HCT116 (cell line): ENCODE results near the gene PARP8. TPM values are rescaled to one million over a fixed set of nuclear protein-coding genes. Genes with fewer than 3 reads are reported as not detected.

Source experiments
- ATAC-seq: fragments of 200-7000 bp; cut with Tn5 transposase; 2 replicates; pipeline ENCODE4 v1.9.1; 2020; ENCODE audit warnings: mild to moderate bottlenecking, moderate library complexity
- BruUV-seq: library from RNA; stranded (reverse); fragments of 400-500 nt; replicated peaks from 2 replicates; lab custom pipeline; 2021; lab: Mats Ljungman, UMichigan
- CTCF ChIA-PET: fragments of 300-600 bp; sonication (Branson Sonifier 250); formaldehyde crosslinking; loops from one replicate; lab custom pipeline; 2021; ENCODE audit warnings: antibody characterized with exemption; lab: Charles Lee
- POLR2A ChIA-PET: fragments of 300-600, 350-600 bp; sonication (Branson Sonifier 250); formaldehyde crosslinking; loops from one replicate; lab custom pipeline; 2021; ENCODE audit warnings: antibody characterized with exemption; lab: Charles Lee
- RAD21 ChIA-PET, 2 experiments: fragments of 300-600 bp; sonication (Branson Sonifier 250); formaldehyde crosslinking; loops; one replicate each; lab custom pipeline; 2023; ENCODE audit warnings: low total read pairs in 2 of 2; ENCODE audit not compliant: uncharacterized antibody in 2 of 2, unreplicated experiment in 2 of 2, low non-redundant PET in 1 of 2; lab: Charles Lee
- DNase-seq: peaks from one replicate; pipeline ENCODE4 v3.0.0-alpha.2; 2010; ENCODE audit warnings: low read depth, low spot score
- H2AFZ ChIP-seq: fragments of 200-600 bp; shearing (Covaris generic), sonication (generic); 2 replicates; pipeline ENCODE4 v1.6.1; 2017; ENCODE audit warnings: low read depth, mixed run types, mixed read lengths, antibody characterized with exemption, low read length; ENCODE audit not compliant: poor library complexity, severe bottlenecking
- H3K27ac ChIP-seq: 2 replicates; pipeline ENCODE4 v1.5.1; 2012; ENCODE audit warnings: low read depth, low read length
- H3K27me3 ChIP-seq: fragments of 200-600 bp; sonication (generic); 2 replicates; pipeline ENCODE4 v1.6.1; 2016; ENCODE audit warnings: mixed run types, low read length, mixed read lengths; ENCODE audit not compliant: insufficient read depth
- H3K36me3 ChIP-seq, 2 experiments: fragments of 200-500 bp in 1 of 2; fragments of 200-600 bp in 1 of 2; sonication (Bioruptor generic) in 1 of 2; sonication (generic) in 1 of 2; 2 replicates each; pipeline versions ENCODE4 v1.5.1 to v1.6.1; 2014 to 2016; ENCODE audit warnings: low read length in 2 of 2, inconsistent platforms in 1 of 2, mixed read lengths in 1 of 2, mixed run types in 1 of 2; ENCODE audit not compliant: insufficient read depth in 2 of 2, control insufficient read depth in 1 of 2
- H3K4me1 ChIP-seq, 2 experiments: fragments of 200-600 bp in 1 of 2; sonication (generic) in 1 of 2; 2 replicates each; pipeline versions ENCODE4 v1.5.1 to v1.6.1; 2012 to 2017; ENCODE audit warnings: low read length in 2 of 2, inconsistent platforms in 1 of 2, mild to moderate bottlenecking in 1 of 2, mixed read lengths in 1 of 2, mixed run types in 1 of 2, moderate library complexity in 1 of 2; ENCODE audit not compliant: insufficient read depth in 2 of 2, control insufficient read depth in 1 of 2
- H3K4me2 ChIP-seq: fragments of 200-600 bp; sonication (generic); 2 replicates; pipeline ENCODE4 v1.6.1; 2017; ENCODE audit warnings: mixed run types, low read length, mixed read lengths
- H3K4me3 ChIP-seq, 2 experiments: fragments of 200-600 bp in 1 of 2; sonication (generic) in 1 of 2; replicated peaks in 1 of 2; 2 replicates each; pipeline ENCODE4 v1.5.1; 2011 to 2016; ENCODE audit warnings: low read length in 2 of 2, control low read depth in 1 of 2, low read depth in 1 of 2, mild to moderate bottlenecking in 1 of 2, mixed read lengths in 1 of 2, mixed run types in 1 of 2
- H3K79me2 ChIP-seq: fragments of 200-600 bp; sonication (generic); 2 replicates; pipeline ENCODE4 v1.6.1; 2017; ENCODE audit warnings: mild to moderate bottlenecking, mixed run types, low read length, moderate library complexity, mixed read lengths; ENCODE audit not compliant: insufficient read depth
- H3K9ac ChIP-seq: fragments of 200-600 bp; sonication (generic); 2 replicates; pipeline ENCODE4 v1.6.1; 2016; ENCODE audit warnings: low read length, mixed read lengths
- H3K9me2 ChIP-seq: fragments of 200-600 bp; sonication (generic), shearing (Covaris generic); 2 replicates; pipeline ENCODE4 v1.6.1; 2017; ENCODE audit warnings: mixed run types, mild to moderate bottlenecking, moderate library complexity; ENCODE audit not compliant: insufficient read depth
- H3K9me3 ChIP-seq, 2 experiments: fragments of 200-500 bp in 1 of 2; fragments of 200-600 bp in 1 of 2; sonication (Bioruptor generic) in 1 of 2; sonication (generic) in 1 of 2; 2 replicates each; pipeline ENCODE4 v1.6.1; 2014 to 2017; ENCODE audit warnings: low read length in 2 of 2, mixed read lengths in 2 of 2, inconsistent platforms in 1 of 2, low read depth in 1 of 2, mild to moderate bottlenecking in 1 of 2, mixed run types in 1 of 2, moderate library complexity in 1 of 2; ENCODE audit not compliant: control insufficient read depth in 1 of 2, insufficient read depth in 1 of 2
- H4K20me1 ChIP-seq: fragments of 200-600 bp; sonication (generic), shearing (Covaris generic); 2 replicates; pipeline ENCODE4 v1.6.1; 2017; ENCODE audit warnings: mixed run types, mild to moderate bottlenecking, moderate library complexity; ENCODE audit not compliant: insufficient read depth
- CBX3 ChIP-seq: IDR thresholded peaks from 2 replicates; pipeline ENCODE4 v1.6.1; 2012; ENCODE audit warnings: low read depth
- EZH2 ChIP-seq: fragments of 200-600 bp; sonication (generic); IDR thresholded peaks from 2 replicates; pipeline ENCODE4 v1.6.1; 2017; ENCODE audit warnings: antibody characterized with exemption, mixed run types
- FOSL1 ChIP-seq: IDR thresholded peaks from 2 replicates; pipeline ENCODE4 v1.6.1; 2012; ENCODE audit warnings: low read depth
- JUND ChIP-seq: IDR thresholded peaks from 2 replicates; pipeline ENCODE4 v1.6.1; 2012
- REST ChIP-seq: IDR thresholded peaks from 2 replicates; pipeline ENCODE4 v1.6.1; 2012; ENCODE audit warnings: low read depth
- YY1 ChIP-seq: IDR thresholded peaks from 2 replicates; pipeline ENCODE4 v1.6.1; 2011; ENCODE audit warnings: low read length, low read depth, moderate library complexity, mild to moderate bottlenecking; ENCODE audit not compliant: insufficient replicate concordance; ENCODE audit errors: extremely low read depth
- intact Hi-C: fragments of 100-400 bp; cut with micrococcal nuclease; formaldehyde crosslinking; loops from 2 replicates; pipeline ENCODE4 v1.10.0; 2022
- total RNA-seq: library from RNA; stranded (reverse); gene quantifications from one replicate; pipeline ENCODE4 v1.2.1, GENCODE V29; 2021; ENCODE audit not compliant: unreplicated experiment
- TF ChIP-seq, protein P1 (sequence below): IDR thresholded peaks from 2 replicates; pipeline ENCODE4 v1.6.1; 2011; ENCODE audit warnings: mild to moderate bottlenecking, low read length, moderate library complexity; ENCODE audit not compliant: insufficient replicate concordance; ENCODE audit errors: extremely low read depth

Gene PARP8
- total RNA-seq, 1 experiment from 2014 or later: 19.0 TPM

GRCh38 chr5:50824109-50824508 lies 157.7 kb downstream of the PARP8 start:
- Histone ChIP-seq H2AFZ (no peak overlapping the region), H3K27me3 (no peaks in the 10 kb centered on the region), H3K4me3 (no peak overlapping the region), H3K9ac (no peak overlapping the region), H4K20me1 (no peaks in the 10 kb centered on the region), H3K4me2 (no peak overlapping the region), H3K9me3 (no peaks in the 10 kb centered on the region), H3K36me3 (0 out of 4 replicates have a peak, but pooled peaks cover 0 to 2% of the 10 kb centered on the region in 2 experiments), H3K4me1 (no peaks in the 10 kb centered on the region), H3K79me2 (no peaks in the 10 kb centered on the region), H3K9me2 (no peaks in the 10 kb centered on the region), H3K27ac (no peak overlapping the region)
- TF ChIP-seq CBX3 (no peak), JUND (no peak), FOSL1 (no peak), YY1 (no peak), REST (no peak), EZH2 (no peak)
- TF ChIP-seq, protein P1, sequence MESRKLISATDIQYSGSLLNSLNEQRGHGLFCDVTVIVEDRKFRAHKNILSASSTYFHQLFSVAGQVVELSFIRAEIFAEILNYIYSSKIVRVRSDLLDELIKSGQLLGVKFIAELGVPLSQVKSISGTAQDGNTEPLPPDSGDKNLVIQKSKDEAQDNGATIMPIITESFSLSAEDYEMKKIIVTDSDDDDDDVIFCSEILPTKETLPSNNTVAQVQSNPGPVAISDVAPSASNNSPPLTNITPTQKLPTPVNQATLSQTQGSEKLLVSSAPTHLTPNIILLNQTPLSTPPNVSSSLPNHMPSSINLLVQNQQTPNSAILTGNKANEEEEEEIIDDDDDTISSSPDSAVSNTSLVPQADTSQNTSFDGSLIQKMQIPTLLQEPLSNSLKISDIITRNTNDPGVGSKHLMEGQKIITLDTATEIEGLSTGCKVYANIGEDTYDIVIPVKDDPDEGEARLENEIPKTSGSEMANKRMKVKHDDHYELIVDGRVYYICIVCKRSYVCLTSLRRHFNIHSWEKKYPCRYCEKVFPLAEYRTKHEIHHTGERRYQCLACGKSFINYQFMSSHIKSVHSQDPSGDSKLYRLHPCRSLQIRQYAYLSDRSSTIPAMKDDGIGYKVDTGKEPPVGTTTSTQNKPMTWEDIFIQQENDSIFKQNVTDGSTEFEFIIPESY: no peak
- intact Hi-C loops: no loop called here
- no TSS peak for BruUV-seq
- DNase-seq (no peak), ATAC-seq (no peak)
- ChIA-PET CTCF (no interaction called here), RAD21 (no interaction called here), POLR2A (interaction anchor here (0.6 kb wide), 1 partner anchor 1964 kb away, joined by 3 read pairs; the partner anchor contains the start of genes ITGA1 and PELO)
